Measurements from ENCODE around the gene IL1RAPL1. TPM values are rescaled to one million over a fixed set of nuclear protein-coding genes. Genes with fewer than 3 reads are reported as not detected.
"Not testable (repeated sequence)": the region's sequence is repeated elsewhere in the genome, so short reads cannot be mapped to it uniquely, and the experiment has no call there.

IL1RAPL1 gene
- polyA plus RNA-seq, 1 donor from 2014 or later, result not detected

DNA sequence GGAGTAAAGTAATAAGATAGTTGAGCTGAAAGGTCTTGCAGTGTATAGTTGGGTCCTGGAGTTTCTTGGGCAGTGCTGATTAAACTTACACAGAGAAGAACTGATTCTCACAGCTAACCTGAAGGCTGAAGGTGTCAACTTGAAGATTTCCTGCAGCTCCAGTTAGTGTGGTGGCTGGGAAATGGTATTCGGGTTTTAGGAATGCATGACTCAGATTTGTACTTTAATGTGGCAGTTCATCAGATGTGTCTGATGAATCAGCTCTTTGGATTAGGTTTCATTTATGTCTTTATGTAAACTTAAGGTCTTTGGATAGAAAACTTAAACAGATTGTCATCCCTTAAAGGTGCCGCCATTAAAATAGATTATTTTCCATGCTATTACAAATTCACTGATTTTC lies 200.0 kb downstream of the IL1RAPL1 start:
- H3K9me3 Mint-ChIP-seq, result peaks cover 0 to 7% (median 0%) of the 10 kb centered on the region in 3 donors
- H3K27ac Mint-ChIP-seq, result no peak overlapping the region
- no peaks in the 10 kb centered on the region for H3K4me1 Mint-ChIP-seq
- no peaks in the 10 kb centered on the region for H3K27me3 Mint-ChIP-seq
- no peak overlapping the region for H3K4me3 Mint-ChIP-seq
- no peaks in the 10 kb centered on the region for H3K36me3 Mint-ChIP-seq

GRCh38 chrX:28800671-28801070 lies 213.4 kb downstream of the IL1RAPL1 start:
- peaks cover 4 to 20% (median 11%) of the 10 kb centered on the region in 3 donors for H3K9me3 Mint-ChIP-seq
- not testable (repeated sequence) for H3K4me1 Mint-ChIP-seq, H3K27ac Mint-ChIP-seq, H3K36me3 Mint-ChIP-seq, H3K4me3 Mint-ChIP-seq, H3K27me3 Mint-ChIP-seq

DNA sequence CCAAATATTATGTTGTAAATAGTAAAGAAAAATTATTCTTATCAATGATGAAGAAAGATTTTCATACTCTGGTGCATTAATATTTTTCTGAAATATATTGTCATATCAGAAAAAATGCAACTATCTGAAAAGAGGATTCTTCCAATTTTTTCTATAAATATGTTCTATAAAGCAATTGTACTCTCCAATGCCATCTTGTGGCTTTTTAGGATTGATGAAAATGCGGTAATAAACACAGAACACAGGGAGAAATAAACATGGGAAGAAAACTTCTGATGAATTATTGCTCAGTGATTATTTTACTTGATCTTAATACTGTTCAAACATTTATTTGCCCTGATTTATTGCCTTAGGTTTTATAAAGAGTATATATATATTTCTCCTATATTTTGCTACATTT lies 215.4 kb downstream of the IL1RAPL1 start:
- Mint-ChIP-seq H3K27me3 (peaks cover 1% of the 10 kb centered on the region), H3K9me3 (peaks cover 0 to 16% (median 8%) of the 10 kb centered on the region in 3 donors), H3K27ac (no peak overlapping the region), H3K4me1 (no peaks in the 10 kb centered on the region), H3K36me3 (peaks cover 2% of the 10 kb centered on the region), H3K4me3 (no peak overlapping the region)

GRCh38 chrX:28835991-28836390 lies 248.7 kb downstream of the IL1RAPL1 start:
- H3K4me3 Mint-ChIP-seq, result no peak overlapping the region
- H3K4me1 Mint-ChIP-seq, result no peaks in the 10 kb centered on the region
- no peak overlapping the region for H3K27ac Mint-ChIP-seq
- H3K9me3 Mint-ChIP-seq, result no peaks in the 10 kb centered on the region
- no peaks in the 10 kb centered on the region for H3K27me3 Mint-ChIP-seq
- no peaks in the 10 kb centered on the region for H3K36me3 Mint-ChIP-seq

DNA sequence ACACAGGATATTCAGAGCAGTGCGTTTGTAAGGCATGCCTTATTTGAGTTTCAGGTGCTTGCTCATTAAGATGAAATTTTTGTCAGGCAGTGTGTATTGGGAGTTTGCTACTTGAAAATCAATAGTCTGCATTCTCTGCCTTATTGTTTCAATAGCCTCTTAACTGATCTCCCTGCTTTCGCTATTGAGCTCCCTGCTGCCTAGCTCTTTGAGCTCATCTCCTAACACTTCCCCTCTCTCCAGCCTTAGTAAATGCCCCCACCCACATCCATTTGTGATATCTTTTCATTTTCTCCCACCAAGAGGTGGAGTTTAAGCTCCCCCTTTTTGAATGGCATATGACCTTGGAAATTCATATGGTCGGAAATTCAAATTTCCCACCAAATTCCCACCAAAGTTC lies 256.6 kb downstream of the IL1RAPL1 start:
- Mint-ChIP-seq H3K9me3 (peaks cover 2 to 5% (median 3%) of the 10 kb centered on the region in 3 donors), H3K4me3 (no peak overlapping the region), H3K4me1 (no peaks in the 10 kb centered on the region), H3K27me3 (no peaks in the 10 kb centered on the region), H3K36me3 (no peaks in the 10 kb centered on the region), H3K27ac (no peak overlapping the region)

DNA sequence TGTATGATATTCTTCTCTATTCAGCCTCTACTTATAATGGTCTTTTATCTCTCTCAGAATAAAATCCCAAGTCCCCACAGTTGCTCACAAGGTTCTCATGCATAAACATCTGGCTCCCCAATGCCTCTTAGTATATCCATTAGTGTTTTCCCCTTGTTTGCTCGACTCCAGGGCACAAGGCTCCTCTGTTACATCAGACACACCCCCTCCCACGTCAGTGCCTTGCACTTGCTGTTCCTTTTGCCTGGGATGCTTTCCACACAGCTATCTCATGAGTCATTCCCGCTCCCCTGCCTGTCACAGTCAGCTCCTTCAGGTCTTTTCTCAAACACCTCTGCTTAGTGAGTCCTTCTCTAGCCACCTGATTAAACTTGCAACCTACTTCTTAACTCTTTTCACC lies 260.2 kb downstream of the IL1RAPL1 start:
- Mint-ChIP-seq H3K36me3 (no peaks in the 10 kb centered on the region), H3K4me1 (no peaks in the 10 kb centered on the region), H3K27me3 (no peaks in the 10 kb centered on the region), H3K4me3 (no peak overlapping the region), H3K27ac (no peak overlapping the region), H3K9me3 (peaks cover 2 to 9% (median 5%) of the 10 kb centered on the region in 3 donors)

- Mint-ChIP-seq H3K4me1 (no peaks in the 10 kb centered on the region), H3K27me3 (no peaks in the 10 kb centered on the region), H3K36me3 (no peaks in the 10 kb centered on the region)
These were observed 261.5 kb downstream of the IL1RAPL1 start for GRCh38 chrX:28848707-28849106.

DNA sequence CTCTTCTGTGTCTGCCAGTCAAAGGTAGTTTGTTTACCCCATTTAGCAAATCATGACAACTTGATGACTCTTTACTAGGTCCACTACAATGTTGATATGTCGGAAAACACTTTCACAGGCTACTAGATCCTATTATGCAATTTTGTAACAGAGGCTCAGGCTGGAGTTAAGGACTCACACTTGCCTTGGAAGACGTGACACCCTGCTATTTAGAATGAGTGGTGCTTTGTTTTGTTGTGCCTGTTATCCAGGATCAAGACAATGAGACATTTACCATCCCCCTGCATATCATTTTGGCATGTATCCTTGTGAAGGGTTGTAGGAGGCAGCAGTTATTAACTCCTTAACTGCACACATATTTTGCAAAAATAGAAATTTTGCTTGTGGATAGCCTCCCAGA lies 263.7 kb downstream of the IL1RAPL1 start:
- no peaks in the 10 kb centered on the region for H3K4me1 Mint-ChIP-seq
- H3K9me3 Mint-ChIP-seq, result peaks cover 2 to 14% (median 4%) of the 10 kb centered on the region in 3 donors
- H3K36me3 Mint-ChIP-seq, result peaks cover 2% of the 10 kb centered on the region
- no peaks in the 10 kb centered on the region for H3K27me3 Mint-ChIP-seq
- H3K4me3 Mint-ChIP-seq, result no peak overlapping the region
- H3K27ac Mint-ChIP-seq, result no peak overlapping the region

More at GRCh38 chrX:28848707-28849106, 261.5 kb downstream of the IL1RAPL1 start:
- Mint-ChIP-seq H3K4me3 (no peak overlapping the region), H3K9me3 (peaks cover 2 to 9% (median 5%) of the 10 kb centered on the region in 3 donors), H3K27ac (no peak overlapping the region)

DNA sequence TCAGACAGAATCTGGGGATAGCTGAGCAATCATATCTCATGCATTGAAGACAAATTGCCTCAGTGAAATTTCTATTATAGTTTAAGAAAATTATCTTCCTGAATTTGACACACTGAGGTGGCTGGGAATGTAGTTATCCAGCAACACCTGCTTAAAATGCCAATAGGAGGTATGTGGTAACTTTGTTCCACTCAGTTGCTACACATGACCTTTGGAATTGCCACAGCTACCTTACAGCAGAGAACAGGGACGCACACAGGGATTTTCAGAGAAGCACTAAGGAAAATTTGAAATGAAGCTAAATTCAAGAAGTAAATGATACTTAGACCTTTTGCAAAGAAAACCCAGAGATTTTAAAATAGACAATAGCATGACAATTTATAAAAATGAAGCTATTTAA lies 264.6 kb downstream of the IL1RAPL1 start:
- Mint-ChIP-seq H3K9me3 (peaks cover 2 to 14% (median 4%) of the 10 kb centered on the region in 3 donors), H3K36me3 (peaks cover 4% of the 10 kb centered on the region), H3K4me3 (no peak overlapping the region), H3K27me3 (no peaks in the 10 kb centered on the region), H3K4me1 (no peaks in the 10 kb centered on the region), H3K27ac (no peak overlapping the region)

- Mint-ChIP-seq H3K4me1 (no peaks in the 10 kb centered on the region), H3K36me3 (peaks cover 4% of the 10 kb centered on the region), H3K4me3 (no peak overlapping the region), H3K9me3 (peaks cover 0 to 16% (median 0%) of the 10 kb centered on the region in 3 donors), H3K27ac (no peak overlapping the region), H3K27me3 (no peaks in the 10 kb centered on the region)
These were observed 267.4 kb downstream of the IL1RAPL1 start for GRCh38 chrX:28854637-28855036.

GRCh38 chrX:28876408-28876807 lies 289.2 kb downstream of the IL1RAPL1 start:
- no peaks in the 10 kb centered on the region for H3K4me1 Mint-ChIP-seq
- no peaks in the 10 kb centered on the region for H3K36me3 Mint-ChIP-seq
- H3K27ac Mint-ChIP-seq, result no peak overlapping the region
- no peaks in the 10 kb centered on the region for H3K27me3 Mint-ChIP-seq
- peaks cover 0 to 8% (median 1%) of the 10 kb centered on the region in 3 donors for H3K9me3 Mint-ChIP-seq
- H3K4me3 Mint-ChIP-seq, result no peak overlapping the region

DNA sequence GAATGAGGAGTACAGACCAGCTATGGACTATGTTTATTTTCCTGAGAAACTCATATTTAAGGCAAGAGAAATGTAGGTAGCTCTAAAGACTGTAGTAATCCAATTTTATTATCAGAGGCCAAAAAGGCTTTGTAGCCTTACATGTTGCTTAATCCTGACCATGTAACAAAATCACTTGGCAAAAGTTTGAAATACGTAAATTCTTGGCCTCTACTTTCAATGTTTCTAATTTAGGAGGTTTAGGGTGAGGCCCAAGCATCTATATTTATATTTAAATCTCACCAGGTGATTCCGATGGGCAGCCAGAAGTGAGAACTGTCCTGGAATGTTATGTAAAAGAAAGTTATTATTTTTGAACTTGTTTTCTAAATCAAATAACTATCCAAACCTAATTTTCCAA lies 289.7 kb downstream of the IL1RAPL1 start:
- peaks cover 0 to 13% (median 1%) of the 10 kb centered on the region in 3 donors for H3K9me3 Mint-ChIP-seq
- no peaks in the 10 kb centered on the region for H3K4me1 Mint-ChIP-seq
- no peak overlapping the region for H3K27ac Mint-ChIP-seq
- no peak overlapping the region for H3K4me3 Mint-ChIP-seq
- H3K36me3 Mint-ChIP-seq, result no peaks in the 10 kb centered on the region
- H3K27me3 Mint-ChIP-seq, result no peaks in the 10 kb centered on the region

GRCh38 chrX:28880136-28880535 lies 292.9 kb downstream of the IL1RAPL1 start:
- no peaks in the 10 kb centered on the region for H3K36me3 Mint-ChIP-seq
- peaks cover 0 to 13% (median 1%) of the 10 kb centered on the region in 3 donors for H3K9me3 Mint-ChIP-seq
- no peak overlapping the region for H3K27ac Mint-ChIP-seq

GRCh38 chrX:28884823-28885222 lies 297.6 kb downstream of the IL1RAPL1 start:
- Mint-ChIP-seq H3K4me3 (no peak overlapping the region), H3K36me3 (no peaks in the 10 kb centered on the region), H3K4me1 (no peaks in the 10 kb centered on the region), H3K27ac (no peak overlapping the region), H3K27me3 (no peaks in the 10 kb centered on the region), H3K9me3 (peaks cover 0 to 9% (median 3%) of the 10 kb centered on the region in 3 donors)

More at GRCh38 chrX:28880136-28880535, 292.9 kb downstream of the IL1RAPL1 start:
- Mint-ChIP-seq H3K4me3 (no peak overlapping the region), H3K27me3 (no peaks in the 10 kb centered on the region), H3K4me1 (no peaks in the 10 kb centered on the region)

DNA sequence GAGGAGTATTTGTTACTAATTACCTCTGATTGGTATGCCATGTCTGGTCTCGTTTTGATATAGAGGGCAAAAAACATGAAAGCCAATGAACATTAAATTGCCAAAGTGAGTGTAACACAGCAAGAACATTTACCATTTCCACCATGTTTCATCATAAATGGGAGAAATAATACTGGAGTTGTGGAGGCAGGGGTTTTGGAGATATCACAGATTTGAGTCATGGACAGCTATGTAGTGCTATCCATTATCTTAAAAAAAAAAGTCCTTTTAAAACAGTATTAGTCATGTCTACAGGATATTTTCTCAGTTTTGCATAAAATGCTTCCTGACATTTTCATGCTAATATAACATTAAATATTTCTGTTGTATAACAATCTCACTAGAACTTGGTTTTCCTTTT lies 301.2 kb downstream of the IL1RAPL1 start:
- Mint-ChIP-seq H3K27me3 (no peaks in the 10 kb centered on the region), H3K4me1 (no peaks in the 10 kb centered on the region), H3K36me3 (no peaks in the 10 kb centered on the region), H3K27ac (no peak overlapping the region), H3K9me3 (peaks cover 0 to 3% (median 0%) of the 10 kb centered on the region in 3 donors), H3K4me3 (no peak overlapping the region)

GRCh38 chrX:28889591-28890090 lies 302.4 kb downstream of the IL1RAPL1 start:
- H3K36me3 Mint-ChIP-seq, result no peaks in the 10 kb centered on the region
- H3K4me3 Mint-ChIP-seq, result no peak overlapping the region

More at GRCh38 chrX:28889591-28890090, 302.4 kb downstream of the IL1RAPL1 start:
- no peak overlapping the region for H3K27ac Mint-ChIP-seq
- peaks cover 0 to 3% (median 0%) of the 10 kb centered on the region in 3 donors for H3K9me3 Mint-ChIP-seq
- no peaks in the 10 kb centered on the region for H3K27me3 Mint-ChIP-seq
- H3K4me1 Mint-ChIP-seq, result no peaks in the 10 kb centered on the region
